Testis (tissue), 3 donors: ENCODE measurements around the gene NPC2. TPM values are rescaled to one million over a fixed set of nuclear protein-coding genes. Genes with fewer than 3 reads are reported as not detected.

Experiments
- DNase-seq: peaks from one replicate; pipeline ENCODE4 v3.0.0-alpha.2; 2019
- H3K27ac ChIP-seq, 2 donors: fragments of 200-600 bp; sonication (generic); one replicate each; pipeline ENCODE4 v1.5.1; 2019
- H3K27me3 ChIP-seq: fragments of 200-600 bp; sonication (generic); one replicate; pipeline ENCODE4 v1.5.1; 2019
- H3K36me3 ChIP-seq: fragments of 200-600 bp; sonication (generic); one replicate; pipeline ENCODE4 v1.5.1; 2017; ENCODE audit warnings: low read depth; ENCODE audit errors: missing control alignments
- H3K4me1 ChIP-seq: fragments of 200-600 bp; sonication (generic); one replicate; pipeline ENCODE4 v1.5.1; 2019
- H3K4me3 ChIP-seq, 2 donors: fragments of 200-600 bp; sonication (generic); one replicate each; pipeline ENCODE4 v1.5.1; 2017 to 2019
- H3K9me3 ChIP-seq: fragments of 200-600 bp; sonication (generic); one replicate; pipeline ENCODE4 v1.5.1; 2017
- CTCF ChIP-seq, 3 experiments: fragments of 450-650 bp in 2 of 3; fragments of 200-600 bp in 1 of 3; sonication (generic) in 1 of 3; IDR thresholded peaks; one replicate each; pipeline ENCODE4 v1.5.1; 2016 to 2019; ENCODE audit warnings: antibody characterized with exemption in 3 of 3, mild to moderate bottlenecking in 2 of 3, moderate library complexity in 1 of 3
- POLR2A ChIP-seq: fragments of 450-650 bp; IDR thresholded peaks from one replicate; pipeline ENCODE4 v1.6.1; 2017; ENCODE audit warnings: antibody characterized with exemption, mild to moderate bottlenecking, moderate library complexity
- WGBS, 2 donors: methylation state at CpG; one replicate each; pipeline ENCODE4 v1.1.5; 2018; 5-methylcytosine and 5-hydroxymethylcytosine counted together
- intact Hi-C: fragments of 100-400 bp; cut with DNase I; formaldehyde crosslinking; loops from one replicate; pipeline ENCODE4 v1.15.1; 2023; ENCODE audit warnings: low total_unique reads
- polyA plus RNA-seq: library from polyadenylated mRNA; stranded (reverse); fragments of 350-450 nt; fragmentation: Illumina TruSeq; extraction: RNeasy Lipid Tissue Mini Kit (QIAGEN cat#74804); gene quantifications from one replicate; pipeline ENCODE4 v1.2.3, GENCODE V29; 2014; ENCODE audit warnings: low read depth, low replicate concordance; ENCODE audit not compliant: insufficient read depth
- total RNA-seq, 2 donors: library from RNA; depleted of rRNA; stranded (reverse); fragments of >200 nt; gene quantifications; one replicate each; pipeline ENCODE4 v1.2.3, GENCODE V29; 2016

The NPC2 gene
- total and polyA plus RNA-seq, 3 donors from 2014 or later: 291 to 628 (median 393) TPM

GRCh38 chr14:74526854-74527585, 33.9 kb upstream of the NPC2 start:
- no peak for DNase-seq
- intact Hi-C loops: no loop called here
- WGBS, 2 donors: 89 to 97% methylated on average over 7 to 10 of the region's 10 CpGs
- no peak for TF ChIP-seq CTCF (IDR thresholded peaks at IDR 0.05)
- no peak for TF ChIP-seq POLR2A
- H3K4me3 ChIP-seq: no peak overlapping the region
- peaks cover 20% of the 10 kb centered on the region for H3K4me1 ChIP-seq
- H3K27ac ChIP-seq: no peak overlapping the region
- no peaks in the 10 kb centered on the region for H3K9me3 ChIP-seq
- no peaks in the 10 kb centered on the region for H3K27me3 ChIP-seq
- no peaks in the 10 kb centered on the region for H3K36me3 ChIP-seq

DNA sequence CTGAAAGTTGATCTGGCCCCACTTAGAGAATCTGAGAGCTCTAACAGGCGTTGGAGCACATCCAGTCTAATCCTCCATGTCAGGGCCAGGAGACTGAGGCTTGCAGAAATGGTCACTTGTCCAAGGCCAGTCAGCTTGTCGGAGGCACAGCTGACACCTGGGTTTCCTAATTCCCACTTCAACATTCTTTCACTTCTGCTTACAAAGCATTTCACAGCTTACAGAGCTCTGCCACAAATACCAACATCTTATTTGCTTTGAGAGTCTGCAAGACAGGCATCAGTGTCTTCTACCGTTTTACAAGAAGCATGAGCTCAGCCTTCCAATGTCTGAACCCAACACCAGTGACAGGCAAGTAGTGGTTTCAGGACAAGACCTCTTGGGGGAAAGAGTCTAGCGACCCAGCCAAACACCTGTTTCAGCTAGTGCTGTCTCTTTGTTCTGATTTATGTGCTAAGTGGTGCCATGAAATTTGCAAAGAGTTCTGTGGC, 32.3 kb upstream of the NPC2 start:
- H3K4me3 ChIP-seq: no peak overlapping the region
- peaks cover 20% of the 10 kb centered on the region for H3K4me1 ChIP-seq
- no peaks in the 10 kb centered on the region for H3K36me3 ChIP-seq
- TF ChIP-seq POLR2A: no peak
- no peak for DNase-seq
- WGBS, 2 donors: 44 to 47% methylated on average over 4 of the region's 4 CpGs
- no peaks in the 10 kb centered on the region for H3K9me3 ChIP-seq
- no peaks in the 10 kb centered on the region for H3K27me3 ChIP-seq
- no peak overlapping the region for H3K27ac ChIP-seq
- intact Hi-C loops: no loop called here

- Histone ChIP-seq H3K27me3 (no peaks in the 10 kb centered on the region), H3K9me3 (no peaks in the 10 kb centered on the region), H3K4me1 (peaks cover 20% of the 10 kb centered on the region), H3K4me3 (no peak overlapping the region), H3K27ac (peak overlapping the region in 1 of 2 donors; percentile 24), H3K36me3 (no peaks in the 10 kb centered on the region)
- no peak for DNase-seq
- intact Hi-C loops: no loop called here
- no peak for TF ChIP-seq CTCF (IDR thresholded peaks at IDR 0.05)
- TF ChIP-seq POLR2A: no peak
Measured at GRCh38 chr14:74524812-74525135, 31.7 kb upstream of the NPC2 start.

DNA sequence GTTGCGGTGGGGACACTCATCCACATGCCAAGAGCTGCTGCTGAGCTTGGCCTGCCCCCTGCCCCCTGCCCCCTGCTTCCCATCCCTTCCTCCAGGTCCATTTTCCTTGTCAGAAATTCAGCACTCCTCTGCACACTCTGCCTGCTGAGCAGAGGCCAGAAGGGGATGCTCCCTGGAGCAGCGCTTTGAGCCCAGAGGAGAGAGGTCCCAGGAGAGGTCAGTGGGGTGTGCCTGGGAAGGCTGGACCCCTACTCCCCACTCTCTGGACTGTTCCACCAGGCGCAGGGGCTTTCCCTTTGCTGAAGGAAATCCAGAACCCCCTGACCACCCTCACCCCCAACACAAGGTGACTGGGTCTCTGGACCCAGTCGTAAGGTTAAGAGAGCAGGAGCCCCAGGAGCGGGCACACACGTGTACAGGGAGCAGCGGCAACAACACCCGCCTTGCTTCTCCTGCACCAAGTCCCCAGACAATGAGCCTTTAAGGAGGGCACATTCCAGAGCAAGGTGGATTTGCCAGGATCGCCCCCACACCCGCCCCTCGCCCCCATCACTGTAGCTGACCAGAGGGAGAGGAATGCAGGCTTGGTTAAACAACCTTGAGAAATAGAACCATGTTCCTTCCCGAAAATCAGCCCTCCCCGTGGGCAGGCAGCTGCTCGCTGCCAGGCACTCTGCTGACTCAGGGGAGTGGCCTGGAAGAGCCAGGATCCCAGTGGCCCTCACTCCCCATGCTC, 31.1 kb upstream of the NPC2 start:
- intact Hi-C loops: no loop called here
- Histone ChIP-seq H3K27me3 (no peaks in the 10 kb centered on the region), H3K27ac (peak overlapping the region in 1 of 2 donors; percentile 24), H3K4me1 (peaks cover 20% of the 10 kb centered on the region), H3K36me3 (no peaks in the 10 kb centered on the region), H3K9me3 (no peaks in the 10 kb centered on the region), H3K4me3 (no peak overlapping the region)
- WGBS, 2 donors: 53 to 58% methylated on average over 4 to 13 of the region's 14 CpGs
- no peak for DNase-seq
- no peak for TF ChIP-seq POLR2A
- no peak for TF ChIP-seq CTCF (IDR thresholded peaks at IDR 0.05)

- Histone ChIP-seq H3K36me3 (no peaks in the 10 kb centered on the region), H3K9me3 (no peaks in the 10 kb centered on the region), H3K27ac (no peak overlapping the region), H3K27me3 (no peaks in the 10 kb centered on the region), H3K4me1 (peaks cover 20% of the 10 kb centered on the region), H3K4me3 (no peak overlapping the region)
- TF ChIP-seq CTCF (IDR thresholded peaks at IDR 0.05): no peak
- TF ChIP-seq POLR2A: no peak
- WGBS, 2 donors: 95 to 100% methylated on average over 2 to 7 of the region's 7 CpGs
- intact Hi-C loops: no loop called here
- DNase-seq: no peak
Measured at GRCh38 chr14:74522740-74523139, 29.6 kb upstream of the NPC2 start.
